ENCODE measurements around the gene ZNF414. TPM values are rescaled to one million over a fixed set of nuclear protein-coding genes. Genes with fewer than 3 reads are reported as not detected.

The ZNF414 gene
- total RNA-seq, 2 donors from 2014 or later, result 22.6 to 23.7 TPM

GRCh38 chr19:8550070-8550469 is 36.1 kb upstream of the ZNF414 start:
- DNase-seq, result no peak
- Histone ChIP-seq H3K9ac (ENCODE audit: extremely low read depth, low read length, poor library complexity, severe bottlenecking) (no peak overlapping the region), H3K4me1 (ENCODE audit: control insufficient read depth, insufficient read depth, low read length) (no peaks in the 10 kb centered on the region), H3K36me3 (ENCODE audit: control insufficient read depth, insufficient read depth, low read length) (peaks cover 3% of the 10 kb centered on the region), H3K9me3 (ENCODE audit: control insufficient read depth, low read length) (no peaks in the 10 kb centered on the region), H3K27ac (ENCODE audit: low read depth, low read length) (no peak overlapping the region), H3K27me3 (ENCODE audit: control insufficient read depth, insufficient read depth, low read length, poor library complexity, severe bottlenecking) (no peaks in the 10 kb centered on the region), H3K4me3 (ENCODE audit: low read length) (no peak overlapping the region)
- no peak overlapping the region for H3K4me3 Mint-ChIP-seq
- TF ChIP-seq, protein P1, sequence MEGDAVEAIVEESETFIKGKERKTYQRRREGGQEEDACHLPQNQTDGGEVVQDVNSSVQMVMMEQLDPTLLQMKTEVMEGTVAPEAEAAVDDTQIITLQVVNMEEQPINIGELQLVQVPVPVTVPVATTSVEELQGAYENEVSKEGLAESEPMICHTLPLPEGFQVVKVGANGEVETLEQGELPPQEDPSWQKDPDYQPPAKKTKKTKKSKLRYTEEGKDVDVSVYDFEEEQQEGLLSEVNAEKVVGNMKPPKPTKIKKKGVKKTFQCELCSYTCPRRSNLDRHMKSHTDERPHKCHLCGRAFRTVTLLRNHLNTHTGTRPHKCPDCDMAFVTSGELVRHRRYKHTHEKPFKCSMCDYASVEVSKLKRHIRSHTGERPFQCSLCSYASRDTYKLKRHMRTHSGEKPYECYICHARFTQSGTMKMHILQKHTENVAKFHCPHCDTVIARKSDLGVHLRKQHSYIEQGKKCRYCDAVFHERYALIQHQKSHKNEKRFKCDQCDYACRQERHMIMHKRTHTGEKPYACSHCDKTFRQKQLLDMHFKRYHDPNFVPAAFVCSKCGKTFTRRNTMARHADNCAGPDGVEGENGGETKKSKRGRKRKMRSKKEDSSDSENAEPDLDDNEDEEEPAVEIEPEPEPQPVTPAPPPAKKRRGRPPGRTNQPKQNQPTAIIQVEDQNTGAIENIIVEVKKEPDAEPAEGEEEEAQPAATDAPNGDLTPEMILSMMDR (conservative IDR thresholded peaks at IDR 0.05), result no peak
- peaks cover 21% of the 10 kb centered on the region for H3K27me3 Mint-ChIP-seq (ENCODE audit: insufficient read depth)
- H3K4me1 Mint-ChIP-seq, result peaks cover 2% of the 10 kb centered on the region
- H3K27ac Mint-ChIP-seq, result no peak overlapping the region
- H3K36me3 Mint-ChIP-seq (ENCODE audit: low read depth), result peaks cover 21% of the 10 kb centered on the region
- 95 to 100% methylated on average over 6 to 15 of the region's 15 CpGs for WGBS, 2 experiments (ENCODE audit: insufficient coverage in 1 of 2, insufficient read length in 1 of 2)
- H3K9me3 Mint-ChIP-seq, result peaks cover 3% of the 10 kb centered on the region

GRCh38 chr19:8545743-8546142 is 31.8 kb upstream of the ZNF414 start:
- Histone ChIP-seq H3K27ac (ENCODE audit: low read depth, low read length) (no peak overlapping the region), H3K27me3 (ENCODE audit: control insufficient read depth, insufficient read depth, low read length, poor library complexity, severe bottlenecking) (no peaks in the 10 kb centered on the region), H3K4me1 (ENCODE audit: control insufficient read depth, insufficient read depth, low read length) (no peaks in the 10 kb centered on the region), H3K9me3 (ENCODE audit: control insufficient read depth, low read length) (no peaks in the 10 kb centered on the region), H3K36me3 (ENCODE audit: control insufficient read depth, insufficient read depth, low read length) (peaks cover 5% of the 10 kb centered on the region), H3K9ac (ENCODE audit: extremely low read depth, low read length, poor library complexity, severe bottlenecking) (no peak overlapping the region), H3K4me3 (ENCODE audit: low read length) (no peak overlapping the region)
- H3K27ac Mint-ChIP-seq, result no peak overlapping the region
- WGBS, 2 experiments (ENCODE audit: insufficient coverage in 1 of 2, insufficient read length in 1 of 2), result 94 to 100% methylated on average over 4 to 8 of the region's 8 CpGs
- H3K9me3 Mint-ChIP-seq, result peaks cover 2% of the 10 kb centered on the region
- no peaks in the 10 kb centered on the region for H3K4me1 Mint-ChIP-seq
- peaks cover 22% of the 10 kb centered on the region for H3K36me3 Mint-ChIP-seq (ENCODE audit: low read depth)
- TF ChIP-seq, protein P1 (conservative IDR thresholded peaks at IDR 0.05), result no peak
- no peak overlapping the region for H3K4me3 Mint-ChIP-seq
- H3K27me3 Mint-ChIP-seq (ENCODE audit: insufficient read depth), result no peaks in the 10 kb centered on the region
- no peak for DNase-seq

DNA sequence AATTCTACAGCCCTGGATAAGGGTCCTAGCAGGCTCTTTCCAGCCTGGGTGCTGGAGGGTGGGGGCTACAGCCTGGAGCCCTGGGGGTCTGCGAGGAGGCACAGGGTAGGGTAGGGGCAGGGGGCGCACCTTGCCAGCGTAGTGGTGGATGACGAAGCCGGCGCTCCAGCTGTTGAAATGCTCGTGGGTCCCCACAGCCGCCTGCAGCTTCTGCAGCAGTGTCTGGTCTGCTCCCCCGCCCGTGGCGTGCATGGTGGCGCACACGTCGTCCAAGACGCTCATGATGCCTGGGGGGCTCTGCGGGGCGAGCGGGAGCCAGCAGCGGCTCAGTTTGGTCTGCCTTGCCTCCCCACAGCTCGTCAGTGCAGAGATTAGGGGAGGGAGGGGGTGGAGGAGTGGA is 30.2 kb upstream of the ZNF414 start:
- 93 to 100% methylated on average over 3 to 20 of the region's 20 CpGs for WGBS, 2 experiments (ENCODE audit: insufficient coverage in 1 of 2, insufficient read length in 1 of 2)
- H3K27me3 Mint-ChIP-seq (ENCODE audit: insufficient read depth), result no peaks in the 10 kb centered on the region
- H3K36me3 Mint-ChIP-seq (ENCODE audit: low read depth), result peaks cover 22% of the 10 kb centered on the region
- peaks cover 7% of the 10 kb centered on the region for H3K36me3 ChIP-seq (ENCODE audit: control insufficient read depth, insufficient read depth, low read length)
- H3K27me3 ChIP-seq (ENCODE audit: control insufficient read depth, insufficient read depth, low read length, poor library complexity, severe bottlenecking), result no peaks in the 10 kb centered on the region
- no peak overlapping the region for H3K4me3 ChIP-seq (ENCODE audit: low read length)
- no peaks in the 10 kb centered on the region for H3K4me1 ChIP-seq (ENCODE audit: control insufficient read depth, insufficient read depth, low read length)
- H3K9me3 ChIP-seq (ENCODE audit: control insufficient read depth, low read length), result no peaks in the 10 kb centered on the region
- H3K27ac Mint-ChIP-seq, result no peak overlapping the region
- H3K4me3 Mint-ChIP-seq, result no peak overlapping the region
- H3K4me1 Mint-ChIP-seq, result no peaks in the 10 kb centered on the region
- no peak overlapping the region for H3K27ac ChIP-seq (ENCODE audit: low read depth, low read length)
- H3K9me3 Mint-ChIP-seq, result peaks cover 2% of the 10 kb centered on the region
- no peak for DNase-seq
- TF ChIP-seq, protein P1 (conservative IDR thresholded peaks at IDR 0.05), result no peak
- no peak overlapping the region for H3K9ac ChIP-seq (ENCODE audit: extremely low read depth, low read length, poor library complexity, severe bottlenecking)
